HEK293 (cell line): ENCODE data around the gene MYZAP.

Experiments
- BCL11A ChIP-seq: fragments of 450-650 bp; formaldehyde crosslinking; IDR thresholded peaks from 2 replicates; pipeline ENCODE4 v1.5.1; 2016; ENCODE audit warnings: low read depth, missing biosample characterization, missing genetic modification characterization
- CTCF ChIP-seq: fragments of 450-650 bp; formaldehyde crosslinking; IDR thresholded peaks from 2 replicates; pipeline ENCODE4 v1.5.1; 2016; ENCODE audit warnings: missing biosample characterization, missing genetic modification characterization
- GFI1B ChIP-seq: fragments of 450-650 bp; formaldehyde crosslinking; IDR thresholded peaks from 2 replicates; pipeline ENCODE4 v1.5.1; 2016; ENCODE audit warnings: missing biosample characterization, missing genetic modification characterization
- ZBTB7A ChIP-seq: fragments of 450-650 bp; formaldehyde crosslinking; IDR thresholded peaks from 2 replicates; pipeline ENCODE4 v1.5.1; 2016; ENCODE audit warnings: low read depth, missing biosample characterization, missing genetic modification characterization
- ZNF174 ChIP-seq: fragments of 450-650 bp; formaldehyde crosslinking; IDR thresholded peaks from 2 replicates; pipeline ENCODE4 v1.5.0; 2017; ENCODE audit warnings: missing biosample characterization, mild to moderate bottlenecking, missing genetic modification characterization
- ZNF639 ChIP-seq: fragments of 450-650 bp; formaldehyde crosslinking; IDR thresholded peaks from 2 replicates; pipeline ENCODE4 v1.5.1; 2016; ENCODE audit warnings: missing biosample characterization, missing genetic modification characterization

GRCh38 chr15:57730876-57731275, 139.2 kb downstream of the MYZAP start:
- TF ChIP-seq ZNF174 (no peak), CTCF (tag by site-specific recombination) (no peak), BCL11A (no peak), ZNF639 (no peak), ZBTB7A (tag by site-specific recombination) (no peak), GFI1B (tag by site-specific recombination) (no peak)
